GM23338 (cell line): ENCODE measurements around the gene SERINC4. TPM values are rescaled to one million over a fixed set of nuclear protein-coding genes. Genes with fewer than 3 reads are reported as not detected.

Experiments used
- ATAC-seq: fragments of 200-7000 bp; cut with Tn5 transposase; 3 replicates; pipeline ENCODE4 v1.9.1; 2020
- DNase-seq: peaks from one replicate; pipeline ENCODE4 v3.0.0-alpha.2; 2015; ENCODE audit warnings: low spot score
- H2AFZ ChIP-seq: fragments of 200-600 bp; sonication (generic); 2 replicates; pipeline ENCODE4 v1.8.0; 2016; ENCODE audit warnings: antibody characterized with exemption, mild to moderate bottlenecking, moderate library complexity
- H3F3A ChIP-seq: fragments of 200-600 bp; sonication (generic); replicated peaks from 2 replicates; pipeline ENCODE4 v1.8.0; 2017; ENCODE audit warnings: antibody characterized with exemption, mixed run types, low read depth
- H3K27ac ChIP-seq: fragments of 200-600 bp; sonication (generic); 2 replicates; pipeline ENCODE4 v1.6.1; 2016; ENCODE audit warnings: low read depth
- H3K27me3 ChIP-seq: fragments of 200-600 bp; sonication (generic); 2 replicates; pipeline ENCODE4 v1.8.0; 2016; ENCODE audit warnings: mild to moderate bottlenecking, mixed run types, moderate library complexity; ENCODE audit not compliant: insufficient read depth
- H3K36me3 ChIP-seq: fragments of 200-600 bp; sonication (generic); 2 replicates; pipeline ENCODE4 v1.8.0; 2016; ENCODE audit warnings: mild to moderate bottlenecking; ENCODE audit not compliant: insufficient read depth
- H3K4me1 ChIP-seq: fragments of 200-600 bp; sonication (generic); 2 replicates; pipeline ENCODE4 v1.8.0; 2016; ENCODE audit warnings: mild to moderate bottlenecking, moderate library complexity; ENCODE audit not compliant: insufficient read depth
- H3K4me2 ChIP-seq: fragments of 200-600 bp; sonication (generic); 2 replicates; pipeline ENCODE4 v1.7.1; 2017; ENCODE audit warnings: mixed run types
- H3K4me3 ChIP-seq: fragments of 200-600 bp; sonication (generic); 2 replicates; pipeline ENCODE4 v1.6.1; 2016; ENCODE audit warnings: mixed run types
- H3K79me2 ChIP-seq: fragments of 200-600 bp; sonication (generic); replicated peaks from 2 replicates; pipeline ENCODE4 v1.8.0; 2017; ENCODE audit warnings: mild to moderate bottlenecking; ENCODE audit not compliant: insufficient read depth
- H3K9me2 ChIP-seq: fragments of 200-600 bp; sonication (generic); 2 replicates; pipeline ENCODE4 v1.8.0; 2017; ENCODE audit not compliant: insufficient read depth
- H4K20me1 ChIP-seq: fragments of 200-600 bp; sonication (generic); replicated peaks from 2 replicates; pipeline ENCODE4 v1.8.0; 2017; ENCODE audit warnings: mild to moderate bottlenecking; ENCODE audit not compliant: insufficient read depth
- H3K27ac Mint-ChIP-seq: 2 replicates; pipeline ENCODE4 v1.8.0; 2020; ENCODE audit warnings: inconsistent platforms, mild to moderate bottlenecking, moderate library complexity, mixed read lengths
- H3K27me3 Mint-ChIP-seq: 3 replicates; pipeline ENCODE4 v1.8.0; 2022; ENCODE audit warnings: low read depth, mild to moderate bottlenecking, moderate library complexity, mixed read lengths, inconsistent platforms; ENCODE audit not compliant: insufficient read depth, poor library complexity
- H3K36me3 Mint-ChIP-seq: 3 replicates; pipeline ENCODE4 v1.8.0; 2021; ENCODE audit warnings: low read depth, mild to moderate bottlenecking, inconsistent platforms, moderate library complexity, mixed read lengths
- H3K4me1 Mint-ChIP-seq: 3 replicates; pipeline ENCODE4 v1.8.0; 2020; ENCODE audit warnings: mild to moderate bottlenecking, inconsistent platforms, mixed read lengths
- H3K4me3 Mint-ChIP-seq: 3 replicates; pipeline ENCODE4 v1.8.0; 2021; ENCODE audit warnings: moderate library complexity, mild to moderate bottlenecking, inconsistent platforms, mixed read lengths
- H3K9me3 Mint-ChIP-seq: 3 replicates; pipeline ENCODE4 v1.8.0; 2020; ENCODE audit warnings: moderate library complexity, mild to moderate bottlenecking, inconsistent platforms, mixed read lengths
- CREB1 ChIP-seq: fragments of 250-450 bp; sonication (Bioruptor Pico); IDR thresholded peaks from 2 replicates; pipeline ENCODE4 v1.5.0; 2020; ENCODE audit warnings: low read depth, mild to moderate bottlenecking, moderate library complexity
- ETS1 ChIP-seq: IDR thresholded peaks from 2 replicates; pipeline ENCODE4 v1.6.1; 2016; ENCODE audit warnings: antibody characterized with exemption
- JUNB ChIP-seq: IDR thresholded peaks from one replicate; pipeline ENCODE4 v1.6.1; 2016; ENCODE audit warnings: antibody characterized with exemption; ENCODE audit not compliant: unreplicated experiment
- NANOG ChIP-seq: IDR thresholded peaks from 2 replicates; pipeline ENCODE4 v1.6.1; 2016; ENCODE audit warnings: antibody characterized with exemption, borderline replicate concordance
- POLR2AphosphoS5 ChIP-seq: IDR thresholded peaks from 2 replicates; pipeline ENCODE4 v1.6.1; 2016; ENCODE audit warnings: antibody characterized with exemption, low read depth
- REST ChIP-seq: IDR thresholded peaks from one replicate; pipeline ENCODE4 v1.6.1; 2018; ENCODE audit warnings: antibody characterized with exemption; ENCODE audit not compliant: unreplicated experiment
- STAT1 ChIP-seq: IDR thresholded peaks from one replicate; pipeline ENCODE4 v1.6.1; 2016; ENCODE audit warnings: antibody characterized with exemption; ENCODE audit not compliant: unreplicated experiment
- ZNF114 ChIP-seq: fragments of 250-450 bp; sonication (Bioruptor Pico); IDR thresholded peaks from 2 replicates; pipeline ENCODE4 v1.5.0; 2020; ENCODE audit warnings: mild to moderate bottlenecking, moderate library complexity
- ZNF331 ChIP-seq: fragments of 250-450 bp; sonication (Bioruptor Pico); IDR thresholded peaks from 2 replicates; pipeline ENCODE4 v1.5.0; 2020; ENCODE audit warnings: low read depth, mild to moderate bottlenecking, moderate library complexity
- ZNF462 ChIP-seq: fragments of 250-450 bp; sonication (Bioruptor Pico); IDR thresholded peaks from 2 replicates; pipeline ENCODE4 v1.5.0; 2020; ENCODE audit warnings: mild to moderate bottlenecking, moderate library complexity
- polyA plus RNA-seq: library from polyadenylated mRNA; unstranded; fragments of >200 nt; fragmentation: Nextera tagmentation; extraction: Ambion mirVana; gene quantifications from 2 replicates; pipeline ENCODE4 v1.2.1, GENCODE V29; 2016
- total RNA-seq: library from RNA; depleted of rRNA; stranded (reverse); fragments of >200 nt; shearing (Covaris generic); gene quantifications from 2 replicates; pipeline ENCODE4 v1.2.3, GENCODE V29; 2014

Gene SERINC4
- total and polyA plus RNA-seq, 2 experiments from 2014 or later = not detected

- peaks cover 71% of the 10 kb centered on the region for H3K36me3 Mint-ChIP-seq
- TF ChIP-seq CREB1 (CRISPR knock-in tag) (no peak), REST (no peak), NANOG (no peak), POLR2AphosphoS5 (no peak), ZNF114 (CRISPR knock-in tag) (no peak), STAT1 (no peak), JUNB (no peak), ETS1 (no peak), ZNF462 (CRISPR knock-in tag) (no peak), ZNF331 (CRISPR knock-in tag) (no peak)
- H3K79me2 ChIP-seq = no peaks in the 10 kb centered on the region
Observed at GRCh38 chr15:43771816-43772215, 28.2 kb downstream of the SERINC4 start.

More at GRCh38 chr15:43771816-43772215, 28.2 kb downstream of the SERINC4 start:
- Histone ChIP-seq H2AFZ (no peak overlapping the region), H3K9me2 (no peaks in the 10 kb centered on the region), H3K36me3 (peaks cover 56% of the 10 kb centered on the region), H3K27ac (no peak overlapping the region), H3K27me3 (no peaks in the 10 kb centered on the region), H3K4me1 (peaks cover 11% of the 10 kb centered on the region), H3F3A (peaks cover 74% of the 10 kb centered on the region), H4K20me1 (peaks cover 38% of the 10 kb centered on the region), H3K4me2 (no peak overlapping the region), H3K4me3 (no peak overlapping the region)
- H3K9me3 Mint-ChIP-seq = no peaks in the 10 kb centered on the region
- H3K4me1 Mint-ChIP-seq = peaks cover 17% of the 10 kb centered on the region
- H3K27ac Mint-ChIP-seq = no peak overlapping the region
- no peak for ATAC-seq
- H3K4me3 Mint-ChIP-seq = no peak overlapping the region
- no peak for DNase-seq
- peaks cover 9% of the 10 kb centered on the region for H3K27me3 Mint-ChIP-seq
